Measurements from ENCODE around the gene MGAT5B.

MGAT5B gene

GRCh38 chr17:76998839-76999238 is 130.6 kb downstream of the MGAT5B start:
- no peaks in the 10 kb centered on the region for H3K9me3 Mint-ChIP-seq
- no peak overlapping the region for H3K27ac Mint-ChIP-seq
- no peak for TF ChIP-seq CTCF (IDR thresholded peaks at IDR 0.05; ENCODE audit: unreplicated experiment in 3 of 3)
- no peak overlapping the region for H3K4me3 Mint-ChIP-seq
- no peaks in the 10 kb centered on the region for H3K4me1 Mint-ChIP-seq
- no peaks in the 10 kb centered on the region for H3K36me3 Mint-ChIP-seq (ENCODE audit: low read depth)
- peaks cover 20% of the 10 kb centered on the region for H3K27me3 Mint-ChIP-seq (ENCODE audit: low read depth)

Data from nephron (organoid).